ENCODE data around the gene TMEM184A. TPM values are rescaled to one million over a fixed set of nuclear protein-coding genes. Genes with fewer than 3 reads are reported as not detected.

The TMEM184A gene
- total and polyA plus RNA-seq, 2 donors (not counting 3 experiments of a cell fraction or from before 2014, with no cell fraction given), result 0.48 TPM; not detected in 1

DNA sequence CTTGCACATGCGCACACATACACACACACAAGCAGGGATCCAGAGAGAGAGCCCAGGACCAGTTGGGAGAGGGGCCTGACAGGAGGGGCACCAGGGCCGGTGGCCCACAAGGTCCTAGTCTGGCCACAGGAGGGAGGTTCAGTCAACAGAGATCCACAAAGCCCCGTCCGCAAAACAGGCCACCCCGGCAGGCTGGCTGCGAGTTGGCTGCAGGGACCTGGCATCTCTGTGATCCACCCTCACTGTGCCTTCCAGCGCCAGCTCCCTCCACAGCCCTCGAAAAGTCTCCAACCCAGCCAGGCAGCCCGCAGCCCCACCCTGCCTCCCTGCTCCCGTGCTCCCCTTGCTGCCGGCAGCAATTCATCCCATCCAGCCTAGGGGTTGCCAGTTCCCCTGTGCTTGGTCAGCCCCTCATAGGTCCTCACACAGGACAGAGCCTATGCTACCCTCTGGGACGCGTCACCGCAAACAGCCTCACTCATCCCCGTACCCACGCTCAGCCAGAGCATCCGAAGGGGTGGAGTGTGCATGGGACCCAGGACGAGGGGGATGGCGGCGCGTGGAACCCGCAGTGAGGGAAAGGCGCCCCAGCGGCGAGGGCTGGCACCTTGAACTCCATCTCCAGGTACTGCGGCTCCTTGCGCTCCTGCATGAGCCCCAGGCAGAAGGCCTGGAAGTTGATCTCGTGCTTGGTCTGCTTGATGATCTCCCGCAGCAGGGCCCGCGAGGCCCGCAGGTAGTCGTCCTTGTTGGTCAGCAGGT lies 59.3 kb downstream of the TMEM184A start:
- Histone ChIP-seq H3K4me2 (ENCODE audit: insufficient read depth, low read length) (no peak overlapping the region), H3K79me2 (ENCODE audit: control insufficient read depth, insufficient read depth, low read length) (peaks cover 5% of the 10 kb centered on the region), H3K36me3 (ENCODE audit: control insufficient read depth in 2 of 2, extremely low read depth in 1 of 2, insufficient read depth in 2 of 2, low read length in 2 of 2) (peaks cover 7 to 42% of the 10 kb centered on the region in 2 experiments), H3K27me3 (ENCODE audit: control insufficient read depth in 2 of 2, insufficient read depth in 2 of 2, low read length in 2 of 2) (no peaks in the 10 kb centered on the region), H4K20me1 (replicated peaks; ENCODE audit: control insufficient read depth, extremely low read depth, insufficient read depth, low read length) (no peaks in the 10 kb centered on the region), H3K4me3 (replicated peaks in 1 of 3; ENCODE audit: insufficient read depth in 1 of 3, low read depth in 1 of 3, low read length in 3 of 3) (no peak overlapping the region), H3K27ac (ENCODE audit: insufficient read depth, low read depth, low read length) (no peak overlapping the region), H3K9ac (replicated peaks; ENCODE audit: extremely low read depth, insufficient read depth, low read length) (no peak overlapping the region), H2AFZ (ENCODE audit: low read depth, low read length) (no peak overlapping the region), H3K9me3 (replicated peaks; ENCODE audit: control insufficient read depth, insufficient read depth, low read length) (no peaks in the 10 kb centered on the region), H3K9me1 (replicated peaks; ENCODE audit: control insufficient read depth, extremely low read depth, insufficient read depth, low read length) (no peaks in the 10 kb centered on the region), H3K4me1 (ENCODE audit: control insufficient read depth, extremely low read depth, insufficient read depth, low read length) (no peaks in the 10 kb centered on the region)
- intact Hi-C loops (cut with micrococcal nuclease) (no loop called here), dilution Hi-C loops (cut with MboI; ENCODE audit: extremely low pct_ligation_motif_present, low sequenced_read_pairs) (no loop called here)
- BruUV-seq (replicated peaks), result no TSS peak
- DNase-seq (ENCODE audit: low read depth, low spot score), result no peak
- no peak for FAIRE-seq
- CTCF ChIA-PET, result no interaction called here
- POLR2A ChIA-PET, result no interaction called here
- TF ChIP-seq, protein P1, sequence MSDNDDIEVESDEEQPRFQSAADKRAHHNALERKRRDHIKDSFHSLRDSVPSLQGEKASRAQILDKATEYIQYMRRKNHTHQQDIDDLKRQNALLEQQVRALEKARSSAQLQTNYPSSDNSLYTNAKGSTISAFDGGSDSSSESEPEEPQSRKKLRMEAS (IDR thresholded peaks at IDR 0.05; ENCODE audit: insufficient read depth, insufficient read length), result no peak

DNA sequence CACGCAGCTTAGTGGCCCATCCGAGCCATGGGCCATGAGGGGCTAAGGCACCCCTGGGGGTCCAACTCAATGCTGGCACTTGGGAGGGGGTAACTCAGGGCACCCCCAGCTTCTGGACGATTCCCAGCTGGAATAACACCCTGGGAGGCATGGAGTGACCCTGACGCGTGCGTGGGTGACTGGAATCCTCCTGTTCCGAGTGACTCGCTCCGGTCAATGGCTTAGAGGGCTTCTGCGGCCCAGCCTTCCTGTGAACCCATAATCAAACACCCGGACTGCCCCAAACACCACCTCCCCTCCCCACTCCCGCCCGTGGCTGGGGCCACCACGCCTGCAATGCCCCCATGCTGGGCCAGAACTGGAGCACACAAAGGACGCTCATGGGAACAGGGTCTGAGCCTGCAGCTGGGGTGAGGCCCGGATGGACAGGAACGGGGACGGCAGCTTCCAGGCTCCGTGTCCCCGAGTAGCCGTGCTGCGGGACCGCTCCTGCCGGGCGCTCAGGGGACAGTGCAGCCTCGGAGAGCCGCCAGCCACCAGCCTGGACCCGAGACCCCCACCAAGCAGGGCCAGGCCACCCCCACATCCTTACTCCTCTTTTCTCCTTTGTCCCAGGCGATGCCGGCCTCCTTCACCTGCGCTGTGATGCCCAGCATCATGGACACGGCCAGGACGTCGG lies 60.3 kb downstream of the TMEM184A start:
- no peaks in the 10 kb centered on the region for H4K20me1 ChIP-seq (replicated peaks; ENCODE audit: control insufficient read depth, extremely low read depth, insufficient read depth, low read length)
- no peak overlapping the region for H3K4me2 ChIP-seq (ENCODE audit: insufficient read depth, low read length)
- H3K4me1 ChIP-seq (ENCODE audit: control insufficient read depth, extremely low read depth, insufficient read depth, low read length), result no peaks in the 10 kb centered on the region
- intact Hi-C loops (cut with micrococcal nuclease) (no loop called here), dilution Hi-C loops (cut with MboI; ENCODE audit: extremely low pct_ligation_motif_present, low sequenced_read_pairs) (no loop called here)
- H2AFZ ChIP-seq (ENCODE audit: low read depth, low read length), result no peak overlapping the region
- no peaks in the 10 kb centered on the region for H3K9me1 ChIP-seq (replicated peaks; ENCODE audit: control insufficient read depth, extremely low read depth, insufficient read depth, low read length)
- H3K79me2 ChIP-seq (ENCODE audit: control insufficient read depth, insufficient read depth, low read length), result no peaks in the 10 kb centered on the region
- no peak for TF ChIP-seq GATA2 (IDR thresholded peaks at IDR 0.05; ENCODE audit: insufficient read depth, insufficient read length, low read depth, low read length)
- TF ChIP-seq FOS (IDR thresholded peaks at IDR 0.05; ENCODE audit: borderline replicate concordance, insufficient read depth, low read length), result no peak
- no peak for TF ChIP-seq JUN (IDR thresholded peaks at IDR 0.05; ENCODE audit: borderline replicate concordance, insufficient read depth, insufficient read length, low read depth)
- TF ChIP-seq POLR2AphosphoS5 (IDR thresholded peaks at IDR 0.05; ENCODE audit: insufficient read depth, low read depth, low read length), result no peak
- TF ChIP-seq POLR2A (IDR thresholded peaks at IDR 0.05; ENCODE audit: low read depth, low read length), result no peak
- H3K27me3 ChIP-seq (ENCODE audit: control insufficient read depth in 2 of 2, insufficient read depth in 2 of 2, low read length in 2 of 2), result no peaks in the 10 kb centered on the region
- no peak for FAIRE-seq
- BruUV-seq (replicated peaks), result no TSS peak
- H3K9me3 ChIP-seq (replicated peaks; ENCODE audit: control insufficient read depth, insufficient read depth, low read length), result no peaks in the 10 kb centered on the region
- no peak overlapping the region for H3K9ac ChIP-seq (replicated peaks; ENCODE audit: extremely low read depth, insufficient read depth, low read length)
- POLR2A ChIA-PET, result no interaction called here
- DNase-seq (ENCODE audit: low read depth, low spot score), result no peak
- CTCF ChIA-PET, result no interaction called here
- H3K27ac ChIP-seq (ENCODE audit: insufficient read depth, low read depth, low read length), result no peak overlapping the region
- H3K4me3 ChIP-seq (replicated peaks in 1 of 3; ENCODE audit: insufficient read depth in 1 of 3, low read depth in 1 of 3, low read length in 3 of 3), result no peak overlapping the region
- peaks cover 7 to 44% of the 10 kb centered on the region in 2 experiments for H3K36me3 ChIP-seq (ENCODE audit: control insufficient read depth in 2 of 2, extremely low read depth in 1 of 2, insufficient read depth in 2 of 2, low read length in 2 of 2)

Measured in endothelial cell of umbilical vein (primary cell).